ENCODE measurements around the gene GAB2. TPM values are rescaled to one million over a fixed set of nuclear protein-coding genes. Genes with fewer than 3 reads are reported as not detected.
A peak's percentile ranks its signal among the peaks of the same experiment; 100 is the strongest.
"Not testable (repeated sequence)": the region's sequence is repeated elsewhere in the genome, so short reads cannot be mapped to it uniquely, and the experiment has no call there.

GAB2 gene
- total RNA-seq: 10 to 100 TPM; 10.7 to 11.9 TPM
- 4.8 TPM for polyA plus RNA-seq (2013, experiment 1 of 2)
- polyA plus RNA-seq (2013, experiment 2 of 2): 4.7 TPM
- total RNA-seq: 3.6 to 117 (median 20.7) reads per million in 172 experiments

DNA sequence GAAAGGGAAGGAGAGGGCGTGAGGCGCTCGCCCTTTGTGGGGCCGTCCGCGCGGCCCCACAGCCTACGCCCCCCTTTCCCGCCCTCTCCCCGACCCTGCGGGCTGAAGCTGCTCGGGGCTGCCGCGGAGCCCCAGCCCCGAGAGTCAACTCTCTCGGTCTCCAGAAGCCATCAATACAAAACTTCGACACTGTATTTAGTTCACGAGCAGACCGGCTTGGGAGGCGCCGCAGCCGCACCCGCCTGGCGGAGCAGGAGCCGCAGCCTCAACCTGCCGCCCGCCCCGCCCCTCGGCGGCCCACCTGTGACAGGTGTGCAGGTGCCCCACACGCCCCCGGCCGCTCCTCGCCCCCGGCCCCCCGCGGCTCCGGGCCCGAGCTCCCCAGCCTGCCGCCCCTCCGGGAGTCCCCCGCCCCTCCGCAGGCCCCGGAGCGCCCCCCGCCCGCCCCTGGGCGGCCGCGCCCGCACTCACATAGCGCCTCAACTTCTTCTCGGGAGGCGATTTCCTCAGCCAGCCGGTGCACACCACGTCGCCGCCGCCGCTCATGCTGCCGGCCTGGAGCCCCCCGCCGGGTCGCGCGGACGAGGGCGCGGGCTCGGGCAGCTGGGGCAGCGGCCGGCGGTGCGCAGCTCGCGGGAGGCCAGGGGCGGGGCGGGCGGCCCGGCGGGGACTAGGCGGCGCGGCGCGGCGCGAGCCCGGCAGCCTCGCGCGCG lies at the start of gene GAB2:
Gene GAB2 (minus strand): TSS at position 646 of the 713 bp plus-strand sequence. CDS start 100 bp downstream, at position 546.
- ATAC-seq (ENCODE audit: poor library complexity) (peak; percentile 44), DNase-seq (peak in 12 of 14 experiments; percentile 9 to 68 (median 36))
- Histone ChIP-seq H3K27me3 (ENCODE audit: control insufficient read depth in 1 of 2, insufficient read depth in 2 of 2, low read length in 2 of 2) (peaks cover 0 to 5% of the 10 kb centered on the region in 2 experiments), H3K27ac (ENCODE audit: low read depth in 1 of 2, low read length in 2 of 2) (no peak within 1 kb of the TSS), H3K36me3 (ENCODE audit: insufficient read depth, low read length) (no peaks in the 10 kb centered on the region), H3K4me1 (ENCODE audit: insufficient read depth, low read length) (peaks cover 33% of the 10 kb centered on the region), H3K9me3 (ENCODE audit: control insufficient read depth in 1 of 2, insufficient read depth in 1 of 2, low read length in 2 of 2) (no peaks in the 10 kb centered on the region), H3K4me3 (ENCODE audit: low read length) (peak within 1 kb of the TSS; percentile 66)
- H3K4me3 Mint-ChIP-seq: peak within 1 kb of the TSS; percentile 89
- no peaks in the 10 kb centered on the region for H3K9me3 Mint-ChIP-seq
- H3K27ac Mint-ChIP-seq: peak within 1 kb of the TSS; percentile 84
- H3K36me3 Mint-ChIP-seq (ENCODE audit: low read depth): peaks cover 8% of the 10 kb centered on the region
- peaks cover 35% of the 10 kb centered on the region for H3K27me3 Mint-ChIP-seq
- POLR2A ChIA-PET: interaction anchor here (0.6 to 3.4 kb wide), 12 partner anchors 12 to 598 kb away, joined by 3 to 19 read pairs (median 5); partner anchors contain the start of genes ALG8, INTS4, KCTD21 and NARS2
- peak; percentile 20 for TF ChIP-seq CTCF (IDR thresholded peaks at IDR 0.05)
- CTCF ChIA-PET: interaction anchor here (0.8 to 3.1 kb wide), 8 partner anchors 15 to 423 kb away, joined by 3 to 15 read pairs (median 4); partner anchors contain the start of genes ALG8, INTS4 and KCTD21
- intact Hi-C loops (cut with DNase I, micrococcal nuclease): loop anchor here (2.0 to 5.0 kb wide), 5 partner anchors 147 to 600 kb away; partner anchors contain the start of genes KCTD21 (in 2 of the 2), USP35 (in 2 of the 2) and ALG8 (in 1 of the 2)
- H3K4me1 Mint-ChIP-seq (ENCODE audit: low read depth): peaks cover 22% of the 10 kb centered on the region

GRCh38 chr11:78467370-78467769 lies 49.8 kb upstream of the GAB2 start:
- Mint-ChIP-seq H3K4me3 (no peak overlapping the region), H3K27me3 (no peaks in the 10 kb centered on the region), H3K36me3 (ENCODE audit: low read depth) (peaks cover 64% of the 10 kb centered on the region), H3K9me3 (no peaks in the 10 kb centered on the region), H3K4me1 (ENCODE audit: low read depth) (peaks cover 26% of the 10 kb centered on the region), H3K27ac (peak overlapping the region; percentile 84)
- ATAC-seq (ENCODE audit: poor library complexity) (no peak), DNase-seq (no peak)
- intact Hi-C loops (cut with DNase I, micrococcal nuclease): no loop called here
- Histone ChIP-seq H3K4me1 (ENCODE audit: insufficient read depth, low read length) (peaks cover 11% of the 10 kb centered on the region), H3K36me3 (ENCODE audit: insufficient read depth, low read length) (peaks cover 8% of the 10 kb centered on the region), H3K9me3 (ENCODE audit: control insufficient read depth in 1 of 2, insufficient read depth in 1 of 2, low read length in 2 of 2) (no peaks in the 10 kb centered on the region), H3K27me3 (ENCODE audit: control insufficient read depth in 1 of 2, insufficient read depth in 2 of 2, low read length in 2 of 2) (no peaks in the 10 kb centered on the region), H3K4me3 (ENCODE audit: low read length) (no peak overlapping the region), H3K27ac (ENCODE audit: low read depth in 1 of 2, low read length in 2 of 2) (no peak overlapping the region)
- no peak for TF ChIP-seq CTCF (IDR thresholded peaks at IDR 0.05)
- ChIA-PET CTCF (no interaction called here), POLR2A (no interaction called here)

DNA sequence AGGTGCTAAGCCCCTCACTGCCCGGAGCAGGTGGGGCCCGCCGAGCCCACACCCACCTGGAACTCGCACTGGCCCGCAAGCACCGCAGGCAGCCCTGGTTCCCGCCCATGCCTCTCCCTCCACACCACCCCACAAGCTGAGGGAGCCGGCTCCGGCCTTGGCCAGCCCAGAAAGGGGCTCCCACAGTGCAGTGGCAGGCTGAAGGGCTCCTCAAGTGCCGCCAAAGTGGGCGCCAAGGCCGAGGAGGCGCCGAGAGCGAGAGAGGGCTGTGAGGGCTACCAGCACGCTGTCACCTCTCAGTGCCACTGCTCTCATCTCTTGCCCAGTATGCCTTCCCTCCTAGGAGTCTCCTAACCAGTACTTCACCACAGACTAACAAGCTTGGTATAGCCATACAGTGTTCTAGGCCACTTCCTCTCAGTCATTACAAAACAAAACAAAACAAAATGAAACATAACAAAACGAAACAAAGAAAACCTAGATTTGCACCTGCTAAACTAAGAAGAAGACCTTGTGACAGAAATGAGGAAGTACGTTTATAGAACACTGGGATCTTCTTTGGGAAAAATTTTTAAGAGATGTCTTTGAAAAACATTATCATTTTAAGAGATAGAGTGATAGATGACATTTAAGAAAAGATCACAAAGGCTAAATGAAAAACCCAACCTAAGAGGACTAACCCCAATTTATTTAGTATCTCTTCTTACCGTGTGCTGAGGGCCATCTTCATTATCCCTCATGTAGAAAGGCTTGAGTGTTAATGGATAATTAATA lies 47.7 kb upstream of the GAB2 start:
- Mint-ChIP-seq H3K4me3 (peak overlapping the region; percentile 74), H3K9me3 (no peaks in the 10 kb centered on the region), H3K4me1 (ENCODE audit: low read depth) (peaks cover 26% of the 10 kb centered on the region), H3K27ac (peak overlapping the region; percentile 84), H3K36me3 (ENCODE audit: low read depth) (peaks cover 72% of the 10 kb centered on the region), H3K27me3 (no peaks in the 10 kb centered on the region)
- no peak for TF ChIP-seq CTCF (IDR thresholded peaks at IDR 0.05)
- H3K27ac ChIP-seq (ENCODE audit: low read depth in 1 of 2, low read length in 2 of 2): peak overlapping the region in 1 of 2 donors; percentile 49
- ChIA-PET POLR2A (interaction anchor here (0.8 kb wide), 1 partner anchor 48 kb away, joined by 5 read pairs; the partner anchor contains the start of gene GAB2), CTCF (no interaction called here)
- intact Hi-C loops (cut with DNase I, micrococcal nuclease): no loop called here
- ATAC-seq (ENCODE audit: poor library complexity) (peak; percentile 93), DNase-seq (peak in 8 of 14 experiments; percentile 3 to 77 (median 10))
- H3K4me1 ChIP-seq (ENCODE audit: insufficient read depth, low read length): peaks cover 11% of the 10 kb centered on the region
- H3K36me3 ChIP-seq (ENCODE audit: insufficient read depth, low read length): peaks cover 17% of the 10 kb centered on the region
- H3K27me3 ChIP-seq (ENCODE audit: control insufficient read depth in 1 of 2, insufficient read depth in 2 of 2, low read length in 2 of 2): no peaks in the 10 kb centered on the region
- no peaks in the 10 kb centered on the region for H3K9me3 ChIP-seq (ENCODE audit: control insufficient read depth in 1 of 2, insufficient read depth in 1 of 2, low read length in 2 of 2)
- H3K4me3 ChIP-seq (ENCODE audit: low read length): peak overlapping the region; percentile 35

GRCh38 chr11:78464787-78465168 lies 47.2 kb upstream of the GAB2 start:
- peaks cover 11% of the 10 kb centered on the region for H3K4me1 ChIP-seq (ENCODE audit: insufficient read depth, low read length)
- H3K27me3 Mint-ChIP-seq; DNase-seq; ATAC-seq (ENCODE audit: poor library complexity); intact Hi-C loops (cut with DNase I, micrococcal nuclease); H3K9me3 Mint-ChIP-seq; H3K4me3 Mint-ChIP-seq; H3K9me3 ChIP-seq (ENCODE audit: control insufficient read depth in 1 of 2, insufficient read depth in 1 of 2, low read length in 2 of 2); CTCF ChIA-PET; H3K27me3 ChIP-seq (ENCODE audit: control insufficient read depth in 1 of 2, insufficient read depth in 2 of 2, low read length in 2 of 2): not testable (repeated sequence)
- Mint-ChIP-seq H3K4me1 (ENCODE audit: low read depth) (peaks cover 23% of the 10 kb centered on the region), H3K27ac (peak overlapping the region; percentile 21), H3K36me3 (ENCODE audit: low read depth) (peaks cover 72% of the 10 kb centered on the region)
- peaks cover 21% of the 10 kb centered on the region for H3K36me3 ChIP-seq (ENCODE audit: insufficient read depth, low read length)
- H3K4me3 ChIP-seq (ENCODE audit: low read length): peak overlapping the region; percentile 35
- POLR2A ChIA-PET: interaction anchor here (1.2 kb wide), 1 partner anchor 46 kb away, joined by 3 read pairs; no protein-coding TSS in a partner anchor
- H3K27ac ChIP-seq (ENCODE audit: low read depth in 1 of 2, low read length in 2 of 2): peak overlapping the region in 1 of 2 donors; percentile 49

Data from CD4-positive, alpha-beta T cell (primary cell).